ENCODE data around the gene PCLO.
"Not testable (repeated sequence)": the region's sequence is repeated elsewhere in the genome, so short reads cannot be mapped to it uniquely, and the experiment has no call there.

GRCh38 chr7:82706344-82706743, 456.3 kb downstream of the PCLO start:
- TF ChIP-seq CTCF, POLR2AphosphoS5 (IDR thresholded peaks at IDR 0.05): not testable (repeated sequence)

All from esophagus muscularis mucosa (tissue), 3 donors.